IPS-NIHi11 (cell line): ENCODE data around the gene NLRP1.

ENCODE experiments used
- DNase-seq: peaks from one replicate; pipeline ENCODE4 v3.0.0; 2012; ENCODE audit warnings: mixed read lengths, low spot score

The NLRP1 gene

DNA sequence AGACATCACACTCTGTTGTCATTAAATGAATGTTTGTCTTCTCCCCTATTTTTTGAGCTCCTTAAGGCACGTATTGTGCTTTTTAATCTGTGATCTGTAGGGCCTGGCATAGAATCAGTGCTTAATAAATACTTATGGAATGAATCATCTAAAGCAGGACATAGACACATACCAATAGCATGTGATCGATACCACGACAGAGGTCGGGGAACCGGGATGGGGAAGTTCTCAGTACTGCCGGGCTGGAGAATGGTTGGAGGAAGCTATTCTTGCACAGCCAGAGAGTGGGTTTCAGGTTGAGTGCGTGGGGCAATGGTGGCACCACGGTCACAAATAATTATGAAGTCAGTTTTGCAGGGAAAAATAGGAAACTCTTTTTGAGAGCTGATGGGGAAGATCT is 26.8 kb downstream of the NLRP1 start:
- peak; percentile 2 for DNase-seq

DNA sequence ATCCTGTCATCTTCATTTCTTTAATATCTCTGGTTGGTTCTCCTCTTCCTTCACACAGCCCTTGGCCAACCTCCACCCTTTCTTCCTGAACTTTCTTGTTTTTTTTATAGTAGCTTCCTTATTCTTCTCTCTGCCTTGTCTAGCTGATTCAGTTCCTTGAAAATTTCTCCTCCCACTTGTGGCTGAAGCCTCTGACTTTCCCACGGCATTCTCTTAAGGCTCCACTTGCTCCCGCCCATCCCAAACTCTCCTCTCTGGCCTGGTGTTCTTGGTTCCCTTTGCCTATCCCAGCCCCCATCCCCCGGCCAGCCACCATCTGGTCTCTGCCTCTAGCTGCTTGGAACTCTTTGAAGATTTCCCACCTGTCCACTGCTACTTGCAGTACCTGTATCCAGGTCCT is 29.1 kb downstream of the NLRP1 start:
- DNase-seq: peak; percentile 5

DNA sequence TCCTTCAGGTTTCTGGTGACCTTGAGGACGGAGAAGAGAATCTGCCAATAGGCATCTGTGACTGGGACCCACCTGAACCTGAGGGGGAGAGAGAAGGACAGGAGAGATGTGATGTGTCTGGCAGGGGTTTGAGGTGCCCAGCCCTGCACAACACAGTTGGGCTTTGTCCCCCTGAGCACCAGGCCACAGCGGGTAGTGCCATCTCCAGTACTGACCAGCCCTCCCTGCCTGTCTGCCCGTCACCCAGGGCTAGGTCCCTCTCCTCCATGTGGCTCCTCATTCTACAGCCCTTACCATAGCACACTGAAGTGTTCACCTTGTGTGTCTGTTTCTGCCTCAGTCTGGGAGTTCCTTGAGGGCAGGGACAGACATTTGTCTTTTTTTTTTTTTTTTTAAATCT is 30.8 kb downstream of the NLRP1 start:
- peak; percentile 3 for DNase-seq

DNA sequence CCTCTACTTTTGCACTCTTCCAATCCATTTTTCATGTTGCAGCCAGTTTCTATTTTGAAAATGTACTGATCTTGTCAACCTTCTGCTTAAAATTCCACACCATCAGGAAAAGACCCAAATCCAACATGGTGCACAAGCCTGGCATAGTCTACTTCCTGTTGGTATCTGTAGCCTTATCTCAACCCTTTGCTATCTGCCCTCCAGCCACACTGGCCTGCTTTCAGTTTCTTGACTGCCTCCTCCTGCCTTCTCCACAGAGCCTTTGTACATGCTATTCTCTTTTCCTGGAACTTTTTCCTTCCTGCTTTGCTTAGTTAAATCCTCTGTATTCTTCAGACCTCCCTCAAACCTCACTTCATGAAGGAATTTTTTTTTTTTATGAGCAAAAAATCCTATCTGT is 31.5 kb downstream of the NLRP1 start:
- DNase-seq: no peak

- no peak for DNase-seq
Observed at GRCh38 chr17:5545051-5545987, 39.0 kb downstream of the NLRP1 start.

DNA sequence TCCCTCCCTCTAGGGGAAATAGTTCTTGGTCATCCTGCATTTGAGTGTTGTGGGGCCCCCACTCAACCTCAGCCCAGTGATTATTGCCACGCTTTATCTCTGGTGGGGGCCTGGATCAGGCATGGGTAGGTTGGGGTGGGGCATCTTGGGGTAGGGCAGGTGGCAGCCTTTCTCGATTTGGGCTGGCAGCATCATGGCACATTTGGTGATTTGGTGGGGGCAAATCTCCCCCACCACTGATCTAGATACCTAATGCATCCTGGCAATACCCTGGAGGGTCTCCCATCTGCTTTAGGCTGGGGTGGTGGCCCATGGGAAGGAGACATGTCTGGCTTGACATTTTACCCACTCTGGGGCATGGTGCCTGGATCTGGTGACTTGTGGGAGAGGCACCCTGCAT is 40.2 kb downstream of the NLRP1 start:
- no peak for DNase-seq

DNA sequence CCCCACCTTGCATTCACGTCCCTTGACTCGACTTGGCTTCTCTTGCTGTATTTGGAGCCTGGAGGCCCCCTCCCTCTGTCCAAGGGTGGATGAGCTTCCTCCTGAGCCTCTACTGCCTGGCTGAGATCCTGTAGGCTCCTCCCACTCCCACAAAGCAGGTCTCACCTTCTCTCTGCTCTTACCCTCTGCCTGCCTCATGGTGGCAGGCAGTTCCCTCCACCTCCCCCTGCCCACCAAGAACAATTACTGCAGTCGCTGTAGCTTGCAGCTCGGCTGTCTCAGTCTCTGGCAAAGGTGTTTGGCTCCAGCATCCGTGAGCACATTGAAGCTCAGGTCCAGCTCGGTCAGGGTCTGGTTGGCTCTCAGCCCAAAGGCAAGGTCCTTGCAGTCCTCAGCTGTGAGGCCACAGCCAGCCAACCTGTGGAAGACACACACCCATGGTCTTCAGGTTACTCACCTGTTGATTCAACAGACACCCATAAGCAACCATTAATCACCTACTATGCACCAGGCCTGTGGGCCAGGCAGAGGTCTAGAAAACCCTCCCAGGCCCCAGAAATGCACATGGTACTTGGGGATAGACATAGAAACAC is 42.6 kb downstream of the NLRP1 start:
- peak; percentile 75 for DNase-seq

DNA sequence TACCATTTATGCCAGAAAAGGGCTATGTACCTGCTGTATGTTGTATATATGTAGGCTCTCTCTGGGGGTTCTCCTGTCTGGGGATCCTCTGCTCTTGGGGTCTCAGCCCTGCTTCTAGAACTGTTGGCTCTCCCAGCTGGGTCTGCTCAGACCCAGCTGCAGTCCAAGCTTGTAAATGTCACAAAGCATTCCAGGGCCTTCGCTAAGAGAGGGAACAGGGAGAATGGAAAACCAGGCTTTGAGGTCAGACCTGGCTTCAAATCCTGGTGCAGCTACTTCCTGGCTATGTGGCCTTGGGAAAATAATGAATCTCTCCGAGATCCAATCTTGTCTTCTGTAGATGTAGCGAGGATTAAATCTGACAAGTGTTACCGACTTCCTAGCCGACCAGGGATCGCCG is 44.0 kb downstream of the NLRP1 start:
- DNase-seq: no peak

- DNase-seq: no peak
Observed at GRCh38 chr17:5539286-5539685, 45.0 kb downstream of the NLRP1 start.

DNA sequence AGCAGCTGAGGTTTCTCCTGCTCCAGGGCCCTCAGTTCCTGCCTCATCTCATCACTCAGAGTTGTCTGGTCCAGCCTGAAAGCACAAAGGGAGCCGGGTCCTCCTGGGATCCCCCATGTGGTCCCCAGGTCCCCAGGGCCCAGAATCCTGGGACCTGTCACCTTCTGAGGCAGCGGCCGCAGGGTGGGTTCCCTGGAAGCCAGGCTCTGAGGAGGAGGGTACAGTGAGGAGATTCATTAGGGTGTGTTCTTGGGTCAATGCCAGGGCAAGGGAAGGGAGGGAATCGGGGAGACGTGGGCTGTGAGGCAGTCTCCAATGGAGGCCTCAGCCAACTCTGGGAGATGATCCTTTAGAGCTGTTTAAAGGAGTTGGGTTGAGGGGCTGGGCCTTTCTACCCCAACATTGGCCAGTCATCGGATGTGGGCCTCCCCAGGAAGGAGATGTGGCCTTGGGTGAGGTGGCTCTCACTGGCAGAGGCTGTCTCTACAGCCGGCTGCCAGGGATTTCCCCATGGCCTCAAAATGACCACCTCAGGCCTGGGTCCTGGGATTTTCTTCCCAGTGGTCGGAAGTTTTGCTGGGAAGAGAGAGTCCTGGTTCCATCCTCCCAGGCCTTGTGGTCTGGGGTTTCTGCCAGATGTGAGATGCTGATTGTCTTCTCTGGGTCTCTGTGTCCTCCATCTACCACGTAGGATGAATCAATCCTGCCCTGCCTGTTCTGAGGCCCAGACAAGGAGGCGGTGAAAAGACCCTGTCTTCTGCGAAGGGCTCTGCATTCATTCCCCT is 47.3 kb downstream of the NLRP1 start:
- no peak for DNase-seq

- DNase-seq: no peak
Observed at GRCh38 chr17:5535436-5535835, 48.9 kb downstream of the NLRP1 start.

GRCh38 chr17:5533486-5534315 is 50.6 kb downstream of the NLRP1 start:
- no peak for DNase-seq

DNA sequence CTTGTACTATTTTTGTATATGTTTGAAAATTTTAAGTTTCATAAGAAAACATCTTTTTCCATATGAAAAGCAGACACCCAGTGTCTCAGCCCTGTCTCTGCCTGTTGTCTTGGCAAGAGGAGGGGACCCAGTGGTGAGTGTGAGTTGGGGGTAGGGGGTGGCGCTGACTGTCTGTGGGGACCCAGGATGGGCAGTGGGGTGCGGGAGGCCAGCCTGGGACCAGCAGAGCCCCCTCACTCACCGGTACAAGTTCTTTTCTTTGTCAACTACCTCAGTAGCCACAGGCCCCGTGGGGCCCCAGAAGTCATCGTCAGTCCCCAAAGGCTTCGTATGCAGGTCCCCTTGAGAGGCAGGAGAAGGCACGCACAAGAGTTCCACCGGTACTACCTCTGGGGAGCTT is 51.7 kb downstream of the NLRP1 start:
- DNase-seq: no peak

GRCh38 chr17:5531085-5531418 is 53.3 kb downstream of the NLRP1 start:
- no peak for DNase-seq

GRCh38 chr17:5530265-5531084 is 53.8 kb downstream of the NLRP1 start:
- DNase-seq: no peak

DNA sequence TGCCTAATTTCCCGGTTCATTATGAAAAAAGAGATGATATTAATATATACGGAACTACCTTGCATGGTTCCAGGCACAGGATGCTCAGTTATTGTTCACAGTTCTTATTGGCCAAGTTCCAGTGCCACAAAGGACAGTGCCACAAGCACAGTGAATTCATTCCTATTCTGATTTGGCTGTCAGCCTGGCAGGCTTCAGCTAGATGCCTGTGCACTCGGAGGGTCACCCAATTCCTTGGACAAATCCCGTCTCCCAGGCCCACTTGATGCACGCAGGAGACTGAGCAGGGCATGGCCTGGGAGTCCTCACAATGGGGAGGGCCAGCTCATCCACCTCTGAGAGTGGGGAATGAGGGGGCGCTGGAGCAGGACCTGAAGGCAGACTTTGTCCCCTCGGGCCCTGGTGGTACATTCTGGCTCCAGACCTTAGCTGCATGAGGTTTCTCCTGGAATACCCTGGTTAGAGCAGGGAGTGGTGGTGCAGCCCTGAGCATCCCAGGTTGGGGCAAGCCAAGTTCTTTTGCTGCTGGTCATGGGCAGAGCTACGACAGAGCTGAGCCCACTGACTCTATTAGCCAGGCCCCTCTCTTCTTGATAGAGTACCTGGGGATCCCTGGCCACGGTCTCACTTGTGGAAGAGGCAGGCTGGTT is 56.6 kb downstream of the NLRP1 start:
- no peak for DNase-seq

- DNase-seq: peak; percentile 57
Observed at GRCh38 chr17:5526821-5527598, 57.3 kb downstream of the NLRP1 start.

DNA sequence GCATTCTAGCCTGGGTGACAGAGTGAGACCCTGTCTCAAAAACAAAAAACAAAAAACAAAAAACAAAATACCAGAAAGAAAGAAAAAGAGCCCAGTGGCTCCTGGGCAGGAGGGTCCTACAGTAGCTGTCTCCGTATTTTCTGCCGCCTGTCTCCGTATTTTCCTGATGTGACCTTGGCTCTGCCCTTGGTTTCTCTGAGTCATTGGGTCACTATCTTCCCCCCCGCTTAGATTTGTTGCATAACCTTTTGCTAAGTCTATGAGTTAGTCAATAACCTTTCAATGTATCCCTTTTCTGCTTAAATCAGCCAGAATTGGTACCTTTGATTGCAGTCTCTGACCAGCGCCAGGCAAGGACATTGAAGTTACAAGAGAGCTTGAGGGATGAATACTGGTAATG is 61.1 kb downstream of the NLRP1 start:
- no peak for DNase-seq

DNA sequence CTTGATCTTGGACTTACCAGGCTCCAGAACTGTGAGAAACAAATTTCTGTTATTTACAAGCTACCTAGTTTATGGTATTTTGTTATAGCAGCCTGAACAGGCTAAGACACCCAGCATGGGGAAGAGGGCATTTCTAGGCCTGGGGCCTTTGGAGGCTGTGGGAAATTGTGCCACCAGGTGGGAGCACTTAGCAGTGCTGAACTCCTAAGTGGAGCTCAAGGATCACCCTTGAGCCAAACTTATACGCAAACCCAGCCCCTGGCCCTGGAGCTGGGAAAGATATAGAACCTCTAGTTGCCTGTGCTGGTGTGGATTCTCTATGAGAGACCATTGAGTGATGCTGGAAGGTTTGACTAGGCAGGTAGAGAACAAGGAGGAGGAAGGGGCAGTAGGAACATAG is 61.8 kb downstream of the NLRP1 start:
- no peak for DNase-seq
